K562 (cell line): ENCODE measurements around the gene BIN1. TPM values are rescaled to one million over a fixed set of nuclear protein-coding genes. Genes with fewer than 3 reads are reported as not detected.
A peak's percentile ranks its signal among the peaks of the same experiment; 100 is the strongest.

Source experiments
- ATAC-seq: fragments of 200-7000 bp; cut with Tn5 transposase; 3 replicates; pipeline ENCODE4 v1.9.1; 2020; ENCODE audit warnings: moderate library complexity
- BruUV-seq: library from RNA; stranded (reverse); fragments of 400-500 nt; replicated peaks from 2 replicates; lab custom pipeline; 2021; lab: Mats Ljungman, UMichigan
- CTCF ChIA-PET: fragments of 300-600 bp; formaldehyde crosslinking; extraction: SDS; loops from one replicate; lab custom pipeline; 2021; ENCODE audit warnings: low intra/inter-chr PET ratio; lab: Yijun Ruan, JAX
- POLR2A ChIA-PET: fragments of 300-600, 350-650 bp; sonication (Branson Sonifier 250); formaldehyde crosslinking; extraction: SDS; loops from one replicate; lab custom pipeline; 2021; ENCODE audit warnings: antibody characterized with exemption, inconsistent platforms; lab: Yijun Ruan, JAX
- DNase-seq, 4 experiments: peaks; one replicate each; pipeline versions ENCODE4 v3.0.0 to v3.0.0-alpha.2; 2011 to 2018; ENCODE audit warnings: low spot score in 3 of 4, mixed read lengths in 3 of 4; ENCODE audit errors: extremely low read depth in 1 of 4
- FAIRE-seq: peaks from 2 replicates; lab custom pipeline; 2011; peaks lifted over from hg19 to GRCh38; lab: Jason Lieb, UNC
- H2AFZ ChIP-seq: 2 replicates; pipeline ENCODE4 v1.6.0; 2011; ENCODE audit warnings: low read depth, low read length, control low read depth, inconsistent platforms
- H3K27ac ChIP-seq: fragments of 200-600 bp; 3 replicates; pipeline ENCODE4 v1.8.0; 2011; ENCODE audit warnings: low read depth, mild to moderate bottlenecking, control low read depth, inconsistent platforms, low read length, moderate library complexity, mixed read lengths; ENCODE audit errors: extremely low read depth
- H3K27me3 ChIP-seq, 2 experiments: fragments of 300-600 bp in 1 of 2; 2 replicates in 1 of 2; 3 replicates in 1 of 2; pipeline versions ENCODE4 v1.6.0 to v1.8.0; 2011; ENCODE audit warnings: inconsistent platforms in 2 of 2, low read length in 2 of 2, mild to moderate bottlenecking in 1 of 2, mixed read lengths in 1 of 2, moderate library complexity in 1 of 2; ENCODE audit not compliant: control insufficient read depth in 2 of 2, insufficient read depth in 2 of 2
- H3K36me3 ChIP-seq: fragments of 300-600 bp; 3 replicates; pipeline ENCODE4 v1.8.0; 2011; ENCODE audit warnings: mild to moderate bottlenecking, low read length, inconsistent platforms; ENCODE audit not compliant: control insufficient read depth, insufficient read depth
- H3K4me1 ChIP-seq, 2 experiments: fragments of 200-600 bp in 1 of 2; replicated peaks in 1 of 2; 2 replicates in 1 of 2; 3 replicates in 1 of 2; pipeline versions ENCODE4 v1.5.1 to v1.8.0; 2011; ENCODE audit warnings: inconsistent platforms in 2 of 2, low read length in 2 of 2, mild to moderate bottlenecking in 1 of 2, mixed read lengths in 1 of 2, moderate library complexity in 1 of 2; ENCODE audit not compliant: control insufficient read depth in 2 of 2, insufficient read depth in 2 of 2
- H3K4me2 ChIP-seq: 2 replicates; pipeline ENCODE4 v1.6.1; 2011; ENCODE audit warnings: low read length, control low read depth, inconsistent platforms, mixed read lengths; ENCODE audit not compliant: insufficient read depth
- H3K4me3 ChIP-seq: fragments of 200-600 bp; sonication (generic), shearing (Covaris generic); 2 replicates; pipeline ENCODE4 v1.5.1; 2016; ENCODE audit warnings: control low read depth, inconsistent platforms
- H3K79me2 ChIP-seq: fragments of 200-600 bp; 3 replicates; pipeline ENCODE4 v1.8.0; 2011; ENCODE audit warnings: low read length, inconsistent platforms; ENCODE audit not compliant: control insufficient read depth, insufficient read depth
- H3K9ac ChIP-seq, 2 experiments: 2 replicates each; pipeline versions ENCODE4 v1.6.0 to v1.6.1; 2011; ENCODE audit warnings: low read depth in 2 of 2, low read length in 2 of 2, control low read depth in 1 of 2, inconsistent platforms in 1 of 2, mild to moderate bottlenecking in 1 of 2, mixed read lengths in 1 of 2; ENCODE audit not compliant: insufficient read depth in 1 of 2
- H3K9me1 ChIP-seq: one replicate; pipeline ENCODE4 v1.6.0; 2011; ENCODE audit warnings: inconsistent platforms, mild to moderate bottlenecking, low read length, moderate library complexity; ENCODE audit not compliant: control insufficient read depth, insufficient read depth
- H3K9me3 ChIP-seq: replicated peaks from 2 replicates; pipeline ENCODE4 v1.5.1; 2011; ENCODE audit warnings: low read depth, low read length, inconsistent platforms; ENCODE audit not compliant: control insufficient read depth, insufficient read depth
- H4K20me1 ChIP-seq: replicated peaks from 2 replicates; pipeline ENCODE4 v1.6.1; 2011; ENCODE audit warnings: low read length, inconsistent platforms, mixed read lengths; ENCODE audit not compliant: control insufficient read depth, insufficient read depth
- ARID1B ChIP-seq: fragments of 450-650 bp; IDR thresholded peaks from 2 replicates; pipeline ENCODE4 v1.6.1; 2016; ENCODE audit warnings: antibody characterized with exemption, mild to moderate bottlenecking, inconsistent platforms
- NCOA1 ChIP-seq: fragments of 450-650 bp; IDR thresholded peaks from 2 replicates; pipeline ENCODE4 v1.6.1; 2016; ENCODE audit warnings: low read depth
- ZFP1 ChIP-seq: fragments of 450-650 bp; formaldehyde crosslinking; IDR thresholded peaks from 2 replicates; pipeline ENCODE4 v1.4.0; 2020; ENCODE audit warnings: mild to moderate bottlenecking, mixed read lengths
- WGBS: fragments of 100-300 bp; shearing (Covaris generic); methylation state at CpG from one replicate; pipeline ENCODE4 v1.1.6; 2016; ENCODE audit warnings: low coverage, mixed read lengths; ENCODE audit not compliant: insufficient coverage; ENCODE audit errors: missing lambda C conversion rate; 5-methylcytosine and 5-hydroxymethylcytosine counted together
- in situ Hi-C: fragments of 300-500 bp; cut with MboI; formaldehyde crosslinking; loops from 4 replicates; pipeline ENCODE4 v1.15.0; 2018; ENCODE audit warnings: inconsistent platforms, mixed read lengths
- intact Hi-C: fragments of 100-400 bp; cut with micrococcal nuclease; formaldehyde crosslinking; loops from 2 replicates; pipeline ENCODE4 v1.14.2; 2022
- polyA plus RNA-seq, 8 experiments: library from polyadenylated mRNA; depleted of rRNA in 4 of 8; stranded (reverse) in 5 of 8; unstranded in 3 of 8; fragments of >200 nt; fragmentation: Nextera tagmentation in 2 of 8; fragmentation: Illumina TruSeq in 1 of 8; extraction: Ambion mirVana in 2 of 8; extraction: Trizol in 1 of 8; gene quantifications; 2 replicates each; pipeline versions ENCODE4 v1.2.1 to v1.2.3, GENCODE V29; 2011 to 2014; ENCODE audit warnings: inconsistent platforms in 1 of 8, missing spikeins in 1 of 8
- total RNA-seq, 7 experiments: library from RNA; depleted of rRNA in 6 of 7; stranded (reverse); fragments of >200 nt in 6 of 7; fragmentation: Illumina TruSeq in 2 of 7; extraction: Trizol in 2 of 7; gene quantifications; 2 replicates each; pipeline versions ENCODE4 v1.2.1 to v1.2.3, GENCODE V29; 2011 to 2021; ENCODE audit warnings: low replicate concordance in 1 of 7
- TF ChIP-seq, protein P1 (sequence below): sonication (generic); formaldehyde crosslinking; IDR thresholded peaks from 2 replicates; pipeline ENCODE4 v1.4.0; 2020; ENCODE audit warnings: mild to moderate bottlenecking, missing genetic modification reagents
- TF ChIP-seq, protein P2 (sequence below): fragments of 200-800 bp; sonication (Bioruptor generic); IDR thresholded peaks from 2 replicates; pipeline ENCODE4 v1.6.1; 2017; ENCODE audit warnings: missing genetic modification characterization, missing compliant biosample characterization
- TF ChIP-seq, protein P3 (sequence below): sonication (generic); formaldehyde crosslinking; IDR thresholded peaks from 2 replicates; pipeline ENCODE4 v1.8.0; 2022; ENCODE audit warnings: mild to moderate bottlenecking, missing genetic modification reagents

BIN1 gene
- total and polyA plus RNA-seq, 9 of the 15 experiments (the other 6 are each of a cell fraction or from before 2014, with no cell fraction given) = 0.04 to 2.8 (median 0.79) TPM; not detected in 1

DNA sequence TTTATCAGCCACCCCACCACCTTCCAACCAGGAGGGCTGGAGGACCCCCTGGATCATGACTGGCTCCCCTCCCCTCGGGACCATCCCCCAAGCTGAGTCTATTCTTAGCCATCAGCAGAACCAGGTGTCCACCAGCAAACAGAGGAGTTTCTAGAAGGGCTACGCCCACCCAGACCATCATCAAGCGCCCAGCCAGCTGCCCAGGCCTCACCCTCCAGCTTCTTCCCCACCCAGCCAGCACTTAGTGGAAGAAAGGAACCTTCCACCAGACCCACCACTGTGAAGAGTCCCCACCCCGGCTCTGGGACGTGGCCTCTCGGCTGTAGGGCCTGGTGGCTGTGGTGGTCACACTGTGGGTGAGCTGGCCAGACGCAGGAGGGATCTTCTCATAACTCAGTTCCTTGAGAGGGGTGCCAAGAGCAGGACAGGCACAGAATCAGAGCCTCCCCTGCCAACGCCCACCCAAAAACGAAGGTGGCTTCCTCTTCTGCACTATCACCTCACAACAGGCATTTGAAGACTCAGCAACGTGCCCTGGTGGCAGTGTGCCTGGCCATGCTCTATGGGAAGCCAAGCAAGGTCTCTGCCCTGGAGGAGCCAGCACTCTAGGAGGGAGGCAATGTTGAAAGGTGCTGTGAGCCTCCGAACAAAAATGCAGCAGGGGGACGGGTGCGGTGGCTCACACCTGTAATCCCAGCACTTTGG is 19.0 kb downstream of the BIN1 start:
- ChIA-PET POLR2A (interaction anchor here (0.6 kb wide), 1 partner anchor 41 kb away, joined by 4 read pairs; no protein-coding TSS in a partner anchor), CTCF (no interaction called here)
- Histone ChIP-seq H3K9ac (peak overlapping the region in 1 of 2 experiments; percentile 43; a peak in 1 of 4 replicates), H2AFZ (peak overlapping the region; percentile 54; the same call in 1 of the 2 replicates), H3K4me1 (peaks cover 0 to 20% of the 10 kb centered on the region in 2 experiments; a peak in 2 of 5 replicates), H3K4me2 (no peak overlapping the region), H3K79me2 (no peaks in the 10 kb centered on the region), H3K9me1 (no peaks in the 10 kb centered on the region), H3K4me3 (no peak overlapping the region), H3K9me3 (no peaks in the 10 kb centered on the region), H3K36me3 (no peaks in the 10 kb centered on the region), H3K27me3 (peaks cover 11 to 66% of the 10 kb centered on the region in 2 experiments; a peak in 3 of 5 replicates), H3K27ac (no peak overlapping the region), H4K20me1 (peaks cover 13% of the 10 kb centered on the region; the same call in 1 of the 2 replicates)
- in situ Hi-C loops = no loop called here
- no peak for TF ChIP-seq ZFP1 (CRISPR knock-in tag)
- intact Hi-C loops = no loop called here
- no peak for DNase-seq
- BruUV-seq = no TSS peak
- ATAC-seq = no peak
- 21% methylated on average over 11 of the region's 13 CpGs for WGBS
- no peak for FAIRE-seq

DNA sequence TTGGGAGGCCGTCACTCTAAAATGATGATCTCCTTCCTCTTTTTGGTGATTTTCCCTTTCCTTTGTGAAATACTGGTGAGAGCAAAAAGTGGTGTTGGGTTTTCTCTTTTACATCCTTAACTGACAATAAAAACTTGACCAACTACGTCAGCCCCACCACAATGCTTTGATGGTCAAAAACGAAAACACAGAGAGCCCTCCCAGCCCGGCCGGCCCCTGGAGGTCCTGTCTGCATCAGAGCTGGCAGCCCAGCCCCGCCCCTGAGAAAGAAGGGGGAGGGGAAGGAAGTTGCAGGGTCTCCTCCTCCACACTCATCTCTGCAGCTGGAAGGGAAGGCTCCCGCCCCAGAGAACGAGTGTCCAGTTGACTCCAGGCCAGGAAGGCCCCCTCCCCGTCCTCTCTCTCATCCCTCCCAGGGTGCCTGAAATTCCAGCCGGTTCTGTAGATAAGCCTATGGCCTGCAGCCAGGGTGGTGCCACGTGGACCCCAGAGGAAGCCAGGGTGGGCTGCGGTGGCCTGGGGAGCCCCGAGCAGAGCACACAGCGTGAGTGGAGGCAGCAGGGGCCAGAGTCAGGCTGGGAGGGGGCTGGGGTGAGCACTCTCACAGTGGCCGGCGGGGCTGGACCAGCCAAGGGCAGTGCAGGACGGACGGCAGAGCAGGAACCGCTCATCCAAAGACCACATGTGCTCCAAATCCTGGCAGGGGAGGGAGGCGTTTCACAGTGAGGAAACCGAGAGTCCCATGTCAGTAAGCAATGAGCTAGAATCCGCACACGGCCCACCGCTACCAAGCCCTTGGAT is 19.8 kb downstream of the BIN1 start:
- Histone ChIP-seq H3K27ac (no peak overlapping the region), H3K9ac (peak overlapping the region in 1 of 2 experiments; percentile 43; a peak in 1 of 4 replicates), H3K4me3 (no peak overlapping the region), H4K20me1 (peaks cover 13% of the 10 kb centered on the region; the same call in 1 of the 2 replicates), H3K79me2 (no peaks in the 10 kb centered on the region), H2AFZ (peak overlapping the region; percentile 54; the same call in 1 of the 2 replicates), H3K36me3 (no peaks in the 10 kb centered on the region), H3K27me3 (peaks cover 11 to 60% of the 10 kb centered on the region in 2 experiments; a peak in 3 of 5 replicates), H3K9me1 (no peaks in the 10 kb centered on the region), H3K4me2 (peak overlapping the region; percentile 0; the same call in 1 of the 2 replicates), H3K4me1 (peaks cover 0 to 25% of the 10 kb centered on the region in 2 experiments; a peak in 2 of 5 replicates), H3K9me3 (no peaks in the 10 kb centered on the region)
- no TSS peak for BruUV-seq
- WGBS = 9% methylated on average over 19 of the region's 24 CpGs
- FAIRE-seq (peak; percentile 15), ATAC-seq (peak; percentile 62), DNase-seq (peak; percentile 57 to 72 (median 66))
- CTCF ChIA-PET = no interaction called here
- intact Hi-C loops = no loop called here
- POLR2A ChIA-PET = interaction anchor here (0.6 kb wide), 1 partner anchor 41 kb away, joined by 4 read pairs; no protein-coding TSS in a partner anchor
- in situ Hi-C loops = no loop called here
- peak; percentile 22; the same call in 1 of the 2 replicates for TF ChIP-seq ARID1B
- TF ChIP-seq, protein P1, sequence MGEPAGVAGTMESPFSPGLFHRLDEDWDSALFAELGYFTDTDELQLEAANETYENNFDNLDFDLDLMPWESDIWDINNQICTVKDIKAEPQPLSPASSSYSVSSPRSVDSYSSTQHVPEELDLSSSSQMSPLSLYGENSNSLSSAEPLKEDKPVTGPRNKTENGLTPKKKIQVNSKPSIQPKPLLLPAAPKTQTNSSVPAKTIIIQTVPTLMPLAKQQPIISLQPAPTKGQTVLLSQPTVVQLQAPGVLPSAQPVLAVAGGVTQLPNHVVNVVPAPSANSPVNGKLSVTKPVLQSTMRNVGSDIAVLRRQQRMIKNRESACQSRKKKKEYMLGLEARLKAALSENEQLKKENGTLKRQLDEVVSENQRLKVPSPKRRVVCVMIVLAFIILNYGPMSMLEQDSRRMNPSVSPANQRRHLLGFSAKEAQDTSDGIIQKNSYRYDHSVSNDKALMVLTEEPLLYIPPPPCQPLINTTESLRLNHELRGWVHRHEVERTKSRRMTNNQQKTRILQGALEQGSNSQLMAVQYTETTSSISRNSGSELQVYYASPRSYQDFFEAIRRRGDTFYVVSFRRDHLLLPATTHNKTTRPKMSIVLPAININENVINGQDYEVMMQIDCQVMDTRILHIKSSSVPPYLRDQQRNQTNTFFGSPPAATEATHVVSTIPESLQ (CRISPR knock-in tag) = no peak
- no peak for TF ChIP-seq NCOA1
- TF ChIP-seq, protein P2, sequence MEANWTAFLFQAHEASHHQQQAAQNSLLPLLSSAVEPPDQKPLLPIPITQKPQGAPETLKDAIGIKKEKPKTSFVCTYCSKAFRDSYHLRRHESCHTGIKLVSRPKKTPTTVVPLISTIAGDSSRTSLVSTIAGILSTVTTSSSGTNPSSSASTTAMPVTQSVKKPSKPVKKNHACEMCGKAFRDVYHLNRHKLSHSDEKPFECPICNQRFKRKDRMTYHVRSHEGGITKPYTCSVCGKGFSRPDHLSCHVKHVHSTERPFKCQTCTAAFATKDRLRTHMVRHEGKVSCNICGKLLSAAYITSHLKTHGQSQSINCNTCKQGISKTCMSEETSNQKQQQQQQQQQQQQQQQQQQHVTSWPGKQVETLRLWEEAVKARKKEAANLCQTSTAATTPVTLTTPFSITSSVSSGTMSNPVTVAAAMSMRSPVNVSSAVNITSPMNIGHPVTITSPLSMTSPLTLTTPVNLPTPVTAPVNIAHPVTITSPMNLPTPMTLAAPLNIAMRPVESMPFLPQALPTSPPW (CRISPR knock-in tag) = peak; percentile 46; the same call in 1 of the 2 replicates
- TF ChIP-seq, protein P3, sequence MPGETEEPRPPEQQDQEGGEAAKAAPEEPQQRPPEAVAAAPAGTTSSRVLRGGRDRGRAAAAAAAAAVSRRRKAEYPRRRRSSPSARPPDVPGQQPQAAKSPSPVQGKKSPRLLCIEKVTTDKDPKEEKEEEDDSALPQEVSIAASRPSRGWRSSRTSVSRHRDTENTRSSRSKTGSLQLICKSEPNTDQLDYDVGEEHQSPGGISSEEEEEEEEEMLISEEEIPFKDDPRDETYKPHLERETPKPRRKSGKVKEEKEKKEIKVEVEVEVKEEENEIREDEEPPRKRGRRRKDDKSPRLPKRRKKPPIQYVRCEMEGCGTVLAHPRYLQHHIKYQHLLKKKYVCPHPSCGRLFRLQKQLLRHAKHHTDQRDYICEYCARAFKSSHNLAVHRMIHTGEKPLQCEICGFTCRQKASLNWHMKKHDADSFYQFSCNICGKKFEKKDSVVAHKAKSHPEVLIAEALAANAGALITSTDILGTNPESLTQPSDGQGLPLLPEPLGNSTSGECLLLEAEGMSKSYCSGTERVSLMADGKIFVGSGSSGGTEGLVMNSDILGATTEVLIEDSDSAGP = no peak
